ENCODE measurements around the gene RAD52.

DNA sequence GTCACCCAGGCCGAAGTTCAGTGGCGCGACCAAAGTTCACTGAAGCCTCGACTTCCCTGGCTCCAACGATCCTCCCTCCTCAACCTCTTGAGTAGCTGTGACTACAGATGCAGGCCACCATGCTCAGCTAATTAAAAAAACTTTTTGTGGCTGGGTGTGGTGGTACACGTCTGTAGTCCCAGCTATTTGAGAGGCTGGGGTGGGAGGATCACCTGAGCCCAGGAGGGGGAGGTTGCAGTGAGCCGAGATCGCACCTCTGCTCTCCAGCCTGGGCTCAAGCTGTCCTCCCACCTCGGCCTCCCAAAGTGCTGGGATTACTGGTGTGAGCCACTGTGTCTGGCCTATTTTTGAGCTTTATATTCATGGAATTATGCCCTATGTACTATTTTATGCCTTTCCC, 18.1 kb upstream of the RAD52 start:
- TF ChIP-seq, protein P1, sequence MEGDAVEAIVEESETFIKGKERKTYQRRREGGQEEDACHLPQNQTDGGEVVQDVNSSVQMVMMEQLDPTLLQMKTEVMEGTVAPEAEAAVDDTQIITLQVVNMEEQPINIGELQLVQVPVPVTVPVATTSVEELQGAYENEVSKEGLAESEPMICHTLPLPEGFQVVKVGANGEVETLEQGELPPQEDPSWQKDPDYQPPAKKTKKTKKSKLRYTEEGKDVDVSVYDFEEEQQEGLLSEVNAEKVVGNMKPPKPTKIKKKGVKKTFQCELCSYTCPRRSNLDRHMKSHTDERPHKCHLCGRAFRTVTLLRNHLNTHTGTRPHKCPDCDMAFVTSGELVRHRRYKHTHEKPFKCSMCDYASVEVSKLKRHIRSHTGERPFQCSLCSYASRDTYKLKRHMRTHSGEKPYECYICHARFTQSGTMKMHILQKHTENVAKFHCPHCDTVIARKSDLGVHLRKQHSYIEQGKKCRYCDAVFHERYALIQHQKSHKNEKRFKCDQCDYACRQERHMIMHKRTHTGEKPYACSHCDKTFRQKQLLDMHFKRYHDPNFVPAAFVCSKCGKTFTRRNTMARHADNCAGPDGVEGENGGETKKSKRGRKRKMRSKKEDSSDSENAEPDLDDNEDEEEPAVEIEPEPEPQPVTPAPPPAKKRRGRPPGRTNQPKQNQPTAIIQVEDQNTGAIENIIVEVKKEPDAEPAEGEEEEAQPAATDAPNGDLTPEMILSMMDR (conservative IDR thresholded peaks at IDR 0.05; ENCODE audit: low read depth, low read length): no peak
- no peak for TF ChIP-seq EZH2 (IDR thresholded peaks at IDR 0.05; ENCODE audit: borderline replicate concordance, low read depth, low read length, poor library complexity, severe bottlenecking)

Measured in A673 (cell line).